A549 (cell line): Measurements from ENCODE around the gene SIGLEC1.

Experiments
- CEBPB ChIP-seq, 2 experiments: fragments of >200 bp in 1 of 2; sonication (Bioruptor Twin) in 1 of 2; formaldehyde crosslinking in 1 of 2; IDR thresholded peaks; 2 replicates each; pipeline ENCODE4 v1.6.1; 2012 to 2016
- CTCF ChIP-seq: fragments of >200 bp; sonication (Bioruptor Twin); formaldehyde crosslinking; IDR thresholded peaks from 3 replicates; pipeline ENCODE4 v1.5.1; 2016
- EP300 ChIP-seq, 2 experiments: fragments of >200 bp; sonication (Bioruptor Twin); formaldehyde crosslinking; IDR thresholded peaks; 2 replicates in 1 of 2; 3 replicates in 1 of 2; pipeline ENCODE4 v1.6.1; 2016 to 2017
- JUNB ChIP-seq: fragments of >200 bp; sonication (Bioruptor Twin); formaldehyde crosslinking; IDR thresholded peaks from 2 replicates; pipeline ENCODE4 v1.6.1; 2016
- KDM5A ChIP-seq: fragments of 200-600 bp; sonication (generic); IDR thresholded peaks from 2 replicates; pipeline ENCODE4 v1.6.1; 2016; ENCODE audit warnings: antibody characterized with exemption, mild to moderate bottlenecking
- MAFK ChIP-seq: fragments of 450-650 bp; IDR thresholded peaks from 2 replicates; pipeline ENCODE4 v1.6.1; 2014; ENCODE audit not compliant: partially characterized antibody
- MAZ ChIP-seq: fragments of 150-350 bp; IDR thresholded peaks from 2 replicates; pipeline ENCODE4 v1.6.1; 2014; ENCODE audit warnings: antibody characterized with exemption, low read depth, low read length, borderline replicate concordance
- PBX3 ChIP-seq: IDR thresholded peaks from 2 replicates; pipeline ENCODE4 v1.6.1; 2012
- POLR2A ChIP-seq: IDR thresholded peaks from 2 replicates; pipeline ENCODE4 v1.6.1; 2012; ENCODE audit warnings: mild to moderate bottlenecking, low read length
- RAD21 ChIP-seq, 2 experiments: fragments of >200 bp in 1 of 2; sonication (Bioruptor Twin) in 1 of 2; formaldehyde crosslinking in 1 of 2; IDR thresholded peaks in 1 of 2; conservative IDR thresholded peaks in 1 of 2; 2 replicates in 1 of 2; 3 replicates in 1 of 2; pipeline ENCODE4 v1.6.1; 2012 to 2018; ENCODE audit warnings: inconsistent platforms in 1 of 2

GRCh38 chr20:3678198-3678597 lies 34.2 kb downstream of the SIGLEC1 start:
- TF ChIP-seq CTCF: no peak
- no peak for TF ChIP-seq PBX3
- TF ChIP-seq EP300 (IDR thresholded peaks at IDR 0.05): no peak
- no peak for TF ChIP-seq POLR2A
- no peak for TF ChIP-seq MAFK
- no peak for TF ChIP-seq MAZ
- TF ChIP-seq JUNB: no peak
- no peak for TF ChIP-seq KDM5A
- no peak for TF ChIP-seq CEBPB (IDR thresholded peaks at IDR 0.05)
- no peak for TF ChIP-seq RAD21 (conservative IDR thresholded peaks at IDR 0.05 in 1 of 2, IDR thresholded peaks at IDR 0.05 in 1 of 2)
